Hematopoietic multipotent progenitor cell treated with erythropoietin and hydrocortisone succinate and interleukin-3 and kit ligand, for 8 days (in vitro differentiated cells): Measurements from ENCODE around the gene FMC1.
A peak's percentile ranks its signal among the peaks of the same experiment; 100 is the strongest.
"Not testable (repeated sequence)": the region's sequence is repeated elsewhere in the genome, so short reads cannot be mapped to it uniquely, and the experiment has no call there.

Experiments used
- DNase-seq: peaks from one replicate; pipeline ENCODE4 v3.0.0-alpha.2; 2015

FMC1 gene

DNA sequence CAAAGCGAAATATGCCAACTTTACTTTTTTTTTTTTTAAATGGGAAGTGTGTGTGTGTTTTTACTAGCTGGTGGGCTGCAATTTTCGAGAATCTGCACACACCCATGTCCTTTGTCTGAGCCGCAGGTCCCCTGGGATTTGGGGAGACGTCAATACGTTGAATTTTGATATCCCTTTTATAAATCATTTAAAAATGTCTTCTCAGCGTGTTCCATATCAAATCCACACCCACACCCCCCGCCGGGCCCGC, 404 bp upstream of the FMC1 start:
- no peak for DNase-seq

DNA sequence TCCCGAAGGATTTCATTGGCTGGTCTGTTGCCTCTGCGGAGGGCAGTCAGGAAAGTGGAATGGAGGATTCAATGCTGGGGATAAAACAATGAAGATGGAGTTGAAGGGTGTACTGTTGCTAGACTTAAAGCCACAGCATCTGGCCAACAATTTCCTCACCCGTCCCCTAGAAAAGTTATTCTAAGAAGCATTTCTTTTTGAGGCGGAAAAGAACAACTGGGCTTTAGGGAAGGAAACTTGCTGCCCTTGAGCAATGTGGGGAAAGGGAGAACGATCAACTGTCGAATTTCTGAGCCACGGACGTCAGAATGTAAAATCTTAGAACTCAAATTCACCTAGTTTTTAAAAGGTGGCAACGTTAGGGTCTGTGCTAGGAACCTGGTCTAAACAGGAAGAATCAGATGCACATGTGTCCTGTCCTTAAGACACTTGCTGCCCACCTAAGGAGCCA, 664 bp downstream of the FMC1 start:
- DNase-seq = peak; percentile 94

DNA sequence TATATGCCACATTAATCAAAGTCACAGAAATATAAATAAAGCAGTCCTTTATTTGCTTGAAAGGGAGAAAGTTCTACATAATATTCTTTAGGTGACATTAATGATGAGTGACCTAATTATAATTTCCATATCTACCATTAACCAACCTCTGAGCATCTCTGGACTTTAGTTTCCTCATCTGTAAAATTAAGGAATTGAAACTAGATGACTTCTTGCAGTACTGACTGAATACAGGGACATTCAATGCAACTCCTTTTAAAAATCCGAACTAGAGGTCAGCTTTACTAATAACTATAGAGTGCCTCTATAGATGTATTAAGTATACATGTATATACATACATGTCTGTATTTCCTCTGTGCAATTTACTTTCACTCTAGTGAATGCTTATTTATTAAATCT, 3.9 kb downstream of the FMC1 start:
- no peak for DNase-seq

DNA sequence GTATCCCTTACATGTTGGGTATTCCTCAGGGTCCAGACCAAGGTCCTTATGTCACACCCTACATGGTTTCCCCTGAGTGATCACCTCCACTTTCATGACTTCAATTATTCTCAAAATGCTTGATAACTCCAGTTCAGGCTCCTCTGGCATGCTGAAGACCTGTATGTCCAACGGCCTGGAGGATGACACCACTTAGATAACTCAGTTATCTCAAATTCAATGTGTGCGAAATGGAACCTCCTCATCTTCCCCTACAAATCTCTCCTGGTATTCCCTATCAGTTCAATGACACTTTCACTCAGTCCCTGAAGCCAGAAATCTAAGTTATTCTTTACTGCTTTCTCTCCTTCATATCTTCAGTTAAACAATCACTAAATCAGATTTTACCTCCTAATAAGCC, 9.9 kb downstream of the FMC1 start:
- DNase-seq = peak; percentile 35

DNA sequence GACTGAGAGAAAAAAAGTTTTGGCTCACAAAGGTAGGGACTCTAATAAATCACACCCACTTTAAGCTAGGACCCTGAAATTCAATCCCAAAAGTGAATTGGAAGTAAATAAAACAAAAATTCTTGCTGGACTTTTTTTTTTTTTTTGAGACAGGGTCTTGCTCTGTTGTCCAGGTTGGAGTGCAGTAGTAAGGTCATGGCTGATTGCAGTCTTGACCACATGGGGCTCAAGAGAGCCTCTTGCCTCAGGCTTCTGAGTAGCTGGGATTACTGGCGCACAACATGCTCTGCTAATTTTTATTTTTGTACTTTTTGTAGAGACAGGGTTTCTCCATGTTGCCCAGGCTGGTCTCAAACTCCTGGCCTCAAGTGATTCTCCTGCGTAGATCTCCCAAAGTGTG, 13.6 kb downstream of the FMC1 start:
- DNase-seq = no peak

DNA sequence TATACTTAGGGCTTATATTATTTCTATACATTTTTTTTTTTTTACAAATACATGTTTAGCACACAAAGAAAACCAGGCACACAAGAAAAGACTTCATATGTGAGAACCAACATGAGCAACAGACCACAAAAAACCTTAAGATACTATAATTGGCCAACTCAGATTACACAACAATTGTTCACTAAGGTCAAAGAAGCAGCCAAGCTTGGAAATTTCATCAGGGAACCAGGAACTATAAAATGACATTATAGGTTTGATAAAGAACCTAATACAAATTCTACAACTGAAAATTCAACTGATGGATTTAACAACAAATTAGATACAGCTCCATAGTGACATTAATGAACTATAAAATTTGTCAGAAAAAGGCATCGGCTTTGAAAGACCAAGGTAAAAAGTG, 14.2 kb downstream of the FMC1 start:
- no peak for DNase-seq

DNA sequence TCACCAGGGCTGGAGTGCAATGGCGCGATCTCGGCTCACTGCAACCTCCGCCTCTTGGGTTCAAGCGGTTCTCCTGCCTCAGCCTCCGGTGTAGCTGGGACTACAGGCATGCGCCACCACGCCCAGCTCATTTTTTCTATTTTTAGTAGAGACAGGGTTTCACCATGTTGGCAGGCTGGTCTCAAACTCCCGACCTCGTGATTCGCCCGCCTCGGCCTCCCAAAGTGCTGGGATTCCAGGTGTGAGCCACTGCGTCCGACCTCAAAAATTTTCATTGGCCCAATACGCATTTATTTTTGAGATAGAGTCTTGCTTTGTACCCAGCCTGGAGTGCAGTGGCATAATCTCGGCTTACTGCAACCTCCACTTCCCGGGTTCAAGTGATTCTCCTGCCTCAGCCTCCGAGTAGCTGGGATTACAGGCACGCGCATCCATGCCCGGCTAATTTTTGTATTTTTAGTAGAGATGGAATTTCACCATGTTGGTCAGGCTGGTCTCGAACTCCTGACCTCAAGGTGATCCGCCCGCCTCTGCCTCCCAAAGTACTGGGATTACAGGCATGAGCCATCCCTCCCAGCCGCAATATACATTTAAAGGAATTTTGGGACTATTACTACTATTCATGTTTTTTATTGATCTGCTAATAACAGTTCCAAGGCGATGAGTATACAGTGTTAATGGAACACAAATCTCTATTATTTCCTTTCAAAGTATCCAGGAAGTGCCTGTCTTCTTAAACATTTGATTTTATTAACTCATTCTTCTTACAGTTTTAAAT, 16.8 kb downstream of the FMC1 start:
- DNase-seq = not testable (repeated sequence)

DNA sequence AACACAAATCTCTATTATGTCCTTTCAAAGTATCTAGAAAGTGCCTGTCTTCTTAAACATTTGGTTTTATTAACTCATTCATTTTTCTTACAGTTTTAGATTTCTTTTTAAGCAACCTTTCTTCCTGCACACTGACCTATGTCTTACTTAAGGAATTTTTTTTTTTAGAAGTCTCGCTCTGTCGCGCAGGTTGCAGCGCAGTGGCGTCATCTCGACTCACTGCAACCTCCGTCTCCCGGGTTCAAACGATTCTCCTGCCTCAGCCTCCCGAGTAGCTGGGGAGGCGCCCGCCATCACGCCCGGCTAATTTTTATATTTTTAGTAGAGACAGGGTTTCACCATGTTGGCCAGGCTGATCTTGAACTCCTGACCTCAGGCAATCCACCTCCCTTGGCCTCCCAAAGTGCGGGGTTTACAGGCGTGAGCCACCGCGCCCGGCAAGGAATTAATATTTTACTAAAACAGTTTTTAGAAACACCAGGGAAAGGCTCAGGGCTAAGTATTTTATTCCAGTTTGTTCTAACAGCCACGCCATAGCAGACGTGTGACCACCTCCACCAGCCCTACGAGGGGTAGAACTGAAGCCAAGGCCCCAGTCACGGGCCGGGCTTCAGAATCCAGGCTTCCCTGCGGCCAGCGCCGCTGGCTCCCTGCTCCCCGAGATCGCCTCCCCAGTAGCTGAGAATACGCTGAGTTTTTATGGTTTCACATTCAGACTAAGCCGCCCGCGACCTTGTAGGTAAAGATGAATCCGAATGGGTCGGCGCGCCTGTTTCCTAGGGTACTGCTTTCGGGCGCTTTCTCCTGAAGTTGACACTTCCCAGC, 17.6 kb downstream of the FMC1 start:
- DNase-seq = peak; percentile 58

DNA sequence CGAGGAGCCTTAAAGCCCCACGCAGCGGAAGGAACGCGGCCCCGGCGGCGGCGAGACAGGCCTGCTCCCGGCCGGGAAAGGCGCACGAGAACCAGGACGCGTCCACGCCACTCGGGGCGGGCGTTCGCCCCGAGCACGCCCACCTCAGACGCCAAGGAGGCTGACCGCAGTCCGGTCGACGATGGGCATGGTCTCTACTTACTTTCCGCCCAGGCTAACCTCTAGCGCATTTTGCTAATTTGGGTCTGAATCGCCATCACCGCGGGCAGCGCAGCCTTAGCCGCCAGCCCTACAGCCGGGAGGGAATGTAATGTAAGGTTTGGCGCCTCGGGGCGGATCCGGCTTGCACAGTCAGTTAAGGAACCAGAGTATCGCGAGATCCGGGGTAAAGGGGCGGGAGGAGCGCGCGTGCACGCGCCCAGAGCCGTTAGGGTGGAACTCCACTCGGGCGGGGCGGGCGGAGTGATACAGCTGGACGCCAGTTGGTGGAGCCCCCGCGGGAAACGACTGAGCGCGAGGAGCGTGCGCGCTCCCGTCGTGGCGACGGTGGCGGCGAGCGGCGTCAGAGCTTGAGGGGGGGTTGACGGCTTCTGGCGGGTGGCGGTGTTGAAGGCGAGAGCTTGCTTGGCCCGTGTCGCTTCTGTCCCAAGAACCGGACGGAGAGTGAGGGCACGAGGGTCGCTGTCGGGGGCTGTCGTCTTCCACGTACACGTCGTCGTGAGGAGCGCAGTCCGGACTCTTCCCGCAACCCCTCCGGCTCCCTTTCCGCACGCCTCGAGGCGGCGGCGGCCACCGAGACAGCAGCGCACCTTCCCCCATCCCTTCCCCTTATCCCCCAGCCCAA, 18.5 kb downstream of the FMC1 start, which contains the start of gene LUC7L2:
TSS of gene LUC7L2 (plus strand) at position 529 of the 844 bp plus-strand sequence. CDS start 368 bp downstream, outside the sequence.
- peak; percentile 98 for DNase-seq

DNA sequence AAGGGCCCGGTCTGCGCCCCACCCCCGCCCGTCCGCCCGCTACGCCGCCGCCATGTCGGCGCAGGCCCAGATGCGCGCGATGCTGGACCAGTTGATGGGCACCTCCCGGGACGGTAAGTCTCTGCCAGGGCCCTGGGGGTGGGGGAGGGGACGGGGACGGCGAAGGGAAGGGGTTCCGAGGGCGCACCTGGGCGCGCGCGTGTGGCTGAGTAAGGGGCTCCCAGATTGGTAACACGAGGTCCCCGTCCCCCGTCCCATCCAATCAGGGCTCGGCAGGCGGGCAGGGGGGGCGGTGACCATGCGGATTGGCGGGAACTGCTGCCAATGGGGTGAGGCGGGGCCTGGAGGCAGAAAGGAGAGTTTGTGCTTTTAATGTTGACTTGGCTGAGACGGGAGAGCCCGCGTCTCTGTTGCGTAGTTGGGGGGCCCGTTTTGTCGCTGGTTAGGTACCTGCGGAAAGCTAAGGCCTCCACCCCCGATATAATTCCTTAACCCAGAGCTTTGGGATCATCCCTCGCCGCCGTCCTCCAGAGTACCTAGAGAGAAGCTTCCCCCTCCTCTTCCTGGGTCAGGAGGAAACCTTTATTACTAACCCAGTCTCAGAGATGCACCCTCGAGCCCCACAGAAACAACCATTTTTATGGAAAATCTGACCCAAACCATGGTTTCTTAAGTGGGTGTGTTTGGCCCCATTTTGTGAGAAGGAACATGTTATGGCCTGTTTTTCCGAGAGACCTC, 19.2 kb downstream of the FMC1 start:
- DNase-seq = peak; percentile 96

DNA sequence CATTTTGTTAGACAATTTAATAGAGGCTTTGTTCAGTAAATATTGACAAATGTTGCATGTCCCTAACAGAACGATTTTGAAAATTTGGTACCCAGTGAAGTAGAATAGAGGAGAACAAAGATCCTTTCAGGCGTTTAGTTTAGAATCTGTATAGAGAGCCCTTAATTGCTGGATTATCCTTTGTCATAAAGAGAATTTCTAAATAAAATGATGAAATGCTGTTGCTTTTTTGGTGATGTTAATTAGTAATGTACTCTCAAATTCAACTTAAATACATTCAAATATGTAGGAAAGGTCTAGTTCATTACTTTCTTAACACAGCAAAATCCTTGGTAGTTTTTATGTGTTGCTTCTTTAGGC, 19.8 kb downstream of the FMC1 start:
- DNase-seq = peak; percentile 20

DNA sequence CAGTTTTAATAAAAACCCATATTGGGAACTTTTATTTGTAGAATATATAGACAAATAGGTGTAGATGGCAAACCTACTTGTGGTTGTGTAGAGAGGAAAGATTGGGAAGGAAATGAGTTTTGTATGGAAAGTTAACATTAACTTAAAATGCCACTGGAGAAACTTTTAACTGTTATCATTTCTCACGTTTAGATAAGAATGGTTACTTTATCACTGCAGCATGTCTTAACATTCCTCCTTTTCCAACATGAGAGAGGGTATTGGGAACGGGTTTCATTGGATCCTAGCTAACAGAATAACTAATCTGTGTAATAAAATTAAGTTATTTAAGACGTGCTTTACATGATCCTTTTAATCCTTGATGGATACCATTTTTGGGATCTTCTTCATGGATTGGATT, 20.4 kb downstream of the FMC1 start:
- DNase-seq = no peak

DNA sequence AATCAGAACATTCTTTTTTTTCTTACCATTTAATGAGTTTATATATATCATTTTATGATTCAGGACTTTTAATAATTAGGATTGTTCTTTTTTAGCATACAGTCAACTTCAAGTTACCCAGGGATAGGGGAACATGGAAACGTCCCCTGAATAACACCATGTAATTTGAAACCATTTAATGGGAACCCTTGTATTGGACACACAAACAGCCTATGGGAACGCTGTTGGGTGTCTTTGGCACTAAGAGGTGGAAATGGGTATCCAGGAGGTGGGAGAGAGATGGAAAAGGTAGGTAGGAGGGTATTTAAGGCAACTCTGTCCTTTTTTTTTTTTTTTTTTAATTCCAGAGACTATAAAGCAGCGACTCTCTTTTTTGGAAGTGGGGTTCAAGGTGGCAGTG, 21.2 kb downstream of the FMC1 start:
- no peak for DNase-seq

DNA sequence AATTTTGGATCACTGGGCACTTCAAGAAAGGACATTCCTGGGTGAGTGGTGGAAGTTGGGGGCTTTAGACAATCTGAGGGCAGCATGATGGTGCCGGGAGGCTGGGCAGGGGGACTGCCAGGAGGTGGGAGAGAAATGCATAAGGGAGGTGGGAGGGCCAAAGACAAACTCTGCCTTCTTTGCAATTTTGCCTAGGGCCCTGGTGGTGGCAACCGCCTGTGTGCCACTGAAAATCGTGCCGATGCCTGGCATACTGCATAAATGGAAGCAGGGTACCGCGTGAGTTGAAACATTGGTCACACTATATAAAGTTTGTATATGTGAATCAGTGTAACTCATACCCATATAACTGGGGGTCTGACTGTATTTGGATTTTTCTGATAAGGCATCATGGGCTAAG, 21.8 kb downstream of the FMC1 start:
- no peak for DNase-seq

DNA sequence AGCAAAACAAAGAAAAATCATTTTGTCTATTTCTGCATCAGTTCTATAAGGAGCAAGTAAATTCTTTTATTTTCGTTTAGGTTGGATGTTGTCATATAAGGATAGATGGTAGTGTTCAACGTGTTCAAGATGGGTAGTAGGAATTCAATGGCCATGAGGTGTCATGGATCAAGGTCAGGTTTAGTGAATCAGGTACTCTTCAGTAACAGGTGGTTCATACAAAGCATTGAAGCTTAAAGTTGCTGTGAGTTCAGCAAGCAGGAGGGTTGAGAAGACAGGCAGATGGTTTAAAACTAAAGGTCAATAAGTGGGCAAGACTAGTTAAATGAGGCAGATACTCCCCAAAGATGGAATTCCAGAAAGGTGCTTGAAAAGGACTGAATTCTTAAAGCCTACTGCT, 24.2 kb downstream of the FMC1 start:
- DNase-seq = no peak

DNA sequence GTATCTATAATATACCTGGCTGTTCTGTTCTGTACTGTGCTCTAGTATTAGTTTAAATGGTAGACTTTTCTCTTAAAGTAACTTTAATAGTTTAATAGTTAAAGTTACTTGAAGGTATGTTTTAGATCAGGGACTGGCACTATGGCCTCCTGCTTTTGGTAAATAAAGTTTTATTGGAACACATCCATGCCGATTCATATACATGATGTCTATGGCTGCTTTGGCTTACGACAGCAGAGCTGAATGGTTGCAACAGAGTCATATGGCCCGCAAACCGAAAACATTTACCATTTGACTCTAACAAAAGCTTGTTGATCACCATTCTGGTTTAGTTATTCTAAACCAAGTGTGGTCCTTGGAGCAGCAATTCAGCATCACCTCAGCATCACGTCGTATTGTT, 25.3 kb downstream of the FMC1 start:
- DNase-seq = no peak

DNA sequence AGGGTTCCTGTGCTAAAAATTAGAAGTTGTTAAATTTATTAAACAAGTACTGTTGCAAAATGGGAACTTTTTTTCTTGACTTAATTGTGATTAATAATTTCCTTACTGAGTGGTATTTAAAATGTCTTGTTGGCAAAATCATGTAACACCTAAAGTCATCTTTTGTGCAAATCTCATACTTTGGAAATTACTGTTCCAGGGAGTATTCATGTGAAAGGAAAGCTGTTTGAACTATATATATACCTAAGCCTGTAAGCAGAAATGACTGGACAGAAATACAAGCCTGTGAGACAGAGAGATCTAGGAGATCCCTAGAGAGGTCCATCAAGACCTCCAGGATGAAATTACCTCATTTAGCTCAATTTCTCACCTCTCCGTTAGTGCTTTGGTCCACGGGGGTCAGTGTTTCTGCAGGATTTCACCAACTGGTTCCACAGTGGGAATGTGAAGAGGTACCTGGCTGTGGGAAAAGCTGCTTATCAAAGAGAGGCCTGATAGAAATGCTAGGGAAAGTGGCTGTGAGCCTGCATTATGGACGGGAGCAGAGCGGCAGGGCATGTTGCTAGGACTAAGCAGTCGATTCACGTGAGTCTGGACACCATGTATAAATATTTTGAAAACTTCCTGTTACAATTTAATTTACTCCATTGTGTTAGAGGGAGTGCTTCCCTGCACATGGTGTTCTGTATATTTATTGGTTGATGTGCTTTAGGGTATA, 26.5 kb downstream of the FMC1 start:
- no peak for DNase-seq

DNA sequence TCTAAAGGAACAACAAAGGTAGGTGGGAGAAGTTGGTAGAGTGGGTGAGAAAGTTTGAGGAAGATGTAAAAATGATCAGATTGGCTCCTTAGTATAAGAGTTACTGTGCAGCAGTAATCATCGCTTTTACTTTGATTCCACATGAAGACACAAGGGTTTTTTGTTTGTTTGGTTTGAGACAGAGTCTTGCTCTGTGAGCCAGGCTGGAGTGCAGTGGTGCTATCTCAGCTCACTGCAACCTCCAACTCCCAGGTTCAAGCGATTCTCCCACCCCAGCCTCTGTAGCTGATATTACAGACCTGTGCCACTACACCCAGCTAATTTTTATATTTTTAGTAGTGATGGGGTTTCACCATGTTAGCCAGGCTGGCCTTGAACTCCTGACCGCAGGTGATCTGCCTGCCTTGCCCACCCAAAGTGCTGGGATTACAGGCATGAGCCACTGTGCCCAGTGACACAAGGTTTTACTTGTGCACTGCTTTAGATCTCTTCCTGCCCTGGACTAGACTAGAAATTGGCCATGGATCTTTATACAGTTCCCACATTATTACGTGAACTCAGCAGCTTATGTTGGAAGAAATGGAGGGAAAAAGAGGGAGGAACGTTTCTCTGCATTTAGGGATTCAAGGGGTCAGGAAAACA, 29.3 kb downstream of the FMC1 start:
- DNase-seq = no peak

DNA sequence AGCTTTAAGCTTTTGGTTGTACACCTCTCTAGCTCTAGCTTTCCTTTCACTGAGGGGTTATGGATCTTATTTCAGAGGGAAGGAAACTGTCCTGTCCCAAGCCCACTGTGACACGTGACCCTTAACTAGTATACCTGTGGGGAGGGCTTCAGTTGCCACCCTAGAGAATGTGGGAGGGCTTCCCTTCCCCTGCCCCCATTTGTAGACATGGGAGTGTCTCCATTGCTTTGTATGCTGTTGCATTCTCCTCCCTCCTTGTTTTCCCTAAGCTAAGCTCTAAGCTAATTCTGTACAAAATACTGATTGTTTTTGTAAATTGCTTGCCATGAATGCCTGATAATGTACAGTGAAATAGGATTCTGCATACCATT, 29.8 kb downstream of the FMC1 start:
- no peak for DNase-seq

DNA sequence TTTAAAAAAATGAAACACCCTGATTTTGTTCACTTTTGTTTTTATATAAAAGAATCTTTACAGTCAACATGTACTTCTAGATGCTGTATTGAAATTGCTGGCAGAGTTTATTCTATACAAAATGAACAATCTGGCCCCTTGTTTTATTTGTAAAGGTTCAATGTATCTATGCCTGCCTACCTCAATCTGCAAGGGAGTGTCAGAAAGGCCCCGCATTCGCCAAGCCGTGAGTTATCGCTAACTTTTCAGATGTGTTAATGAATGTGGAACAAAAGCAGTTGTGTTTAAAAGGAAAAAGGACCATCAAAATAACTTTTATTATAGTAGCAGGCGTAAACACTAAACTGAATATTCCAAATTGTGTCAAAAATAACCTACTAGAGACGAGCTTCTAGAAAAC, 33.1 kb downstream of the FMC1 start:
- DNase-seq = no peak

DNA sequence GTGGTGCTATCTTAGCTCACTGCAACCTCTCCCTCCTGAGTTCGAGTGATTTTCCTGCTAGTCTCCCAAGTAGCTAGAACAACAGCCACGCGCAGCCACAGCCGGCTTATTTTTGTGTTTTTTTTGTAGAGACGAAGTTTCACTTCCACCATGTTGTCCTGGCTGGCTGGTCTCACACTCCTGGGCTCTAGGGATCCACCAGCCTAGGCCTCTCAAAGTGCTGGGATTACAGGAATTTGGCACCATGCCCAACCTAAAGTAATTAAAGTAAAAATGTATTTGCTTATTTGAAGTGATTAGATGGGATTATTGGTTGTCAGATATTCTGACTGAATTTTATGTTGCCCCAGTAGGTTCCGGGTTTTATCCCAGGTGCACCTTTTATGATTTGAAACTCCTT, 41.3 kb downstream of the FMC1 start:
- no peak for DNase-seq

DNA sequence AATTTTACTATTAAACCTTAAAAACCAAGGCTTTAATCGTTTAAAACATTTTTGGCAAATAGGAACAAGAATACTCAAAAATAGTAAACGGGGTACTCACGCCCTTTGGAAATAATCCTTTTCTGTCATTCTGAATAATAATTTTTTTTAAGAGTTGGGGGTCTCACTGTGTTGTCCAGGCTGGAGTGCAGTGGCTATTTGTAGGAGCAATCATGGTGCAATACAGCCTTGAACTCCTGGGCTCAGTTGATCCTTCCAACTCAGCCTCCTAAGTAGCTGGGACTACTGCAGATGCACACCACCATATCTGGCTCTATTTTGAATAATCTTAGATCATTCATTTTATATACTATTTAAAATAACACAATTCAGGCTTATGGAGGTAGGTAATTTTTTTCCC, 43.5 kb downstream of the FMC1 start:
- DNase-seq = no peak
